K562 (cell line): Measurements from ENCODE around the gene RER1. TPM values are rescaled to one million over a fixed set of nuclear protein-coding genes. Genes with fewer than 3 reads are reported as not detected.
A peak's percentile ranks its signal among the peaks of the same experiment; 100 is the strongest.

ENCODE experiments used
- ADNP ChIP-seq: fragments of 200-800 bp; sonication (Bioruptor generic); IDR thresholded peaks from 2 replicates; pipeline ENCODE4 v1.6.1; 2016; ENCODE audit warnings: missing genetic modification characterization, missing compliant biosample characterization
- BRCA1 ChIP-seq, 2 experiments: fragments of 450-650 bp in 1 of 2; sonication (generic) in 1 of 2; formaldehyde crosslinking in 1 of 2; IDR thresholded peaks; 2 replicates each; pipeline versions ENCODE4 v1.5.0 to v1.6.1; 2017 to 2020; ENCODE audit warnings: mild to moderate bottlenecking in 1 of 2, missing genetic modification reagents in 1 of 2
- ELF2 ChIP-seq: fragments of 250-450 bp; sonication (Bioruptor Pico); IDR thresholded peaks from 2 replicates; pipeline ENCODE4 v1.5.0; 2021; ENCODE audit warnings: mild to moderate bottlenecking
- FOXK2 ChIP-seq, 2 experiments: fragments of 450-650 bp; IDR thresholded peaks in 1 of 2; conservative IDR thresholded peaks in 1 of 2; 2 replicates each; pipeline ENCODE4 v1.6.1; 2016; ENCODE audit warnings: low read depth in 2 of 2, mild to moderate bottlenecking in 1 of 2
- KDM4B ChIP-seq, 2 experiments: fragments of 450-650 bp in 1 of 2; sonication (generic) in 1 of 2; IDR thresholded peaks; 2 replicates each; pipeline ENCODE4 v1.6.1; 2016 to 2017; ENCODE audit warnings: borderline replicate concordance in 2 of 2, antibody characterized with exemption in 1 of 2, low read depth in 1 of 2, mild to moderate bottlenecking in 1 of 2
- LEF1 ChIP-seq: fragments of 450-650 bp; IDR thresholded peaks from 2 replicates; pipeline ENCODE4 v1.6.1; 2016; ENCODE audit warnings: mild to moderate bottlenecking
- PTBP1 ChIP-seq: fragments of 200-400 bp; formaldehyde crosslinking; IDR thresholded peaks from 2 replicates; pipeline ENCODE4 v1.6.1; 2017; ENCODE audit warnings: low read depth, low read length
- ZNF212 ChIP-seq: fragments of 450-650 bp; formaldehyde crosslinking; IDR thresholded peaks from 2 replicates; pipeline ENCODE4 v1.4.0; 2020; ENCODE audit warnings: mild to moderate bottlenecking
- ZNF699 ChIP-seq: fragments of 250-450 bp; sonication (Bioruptor Pico); IDR thresholded peaks from 2 replicates; pipeline ENCODE4 v1.8.0; 2021; ENCODE audit warnings: mild to moderate bottlenecking, moderate library complexity; ENCODE audit not compliant: insufficient replicate concordance
- ZSCAN29 ChIP-seq: fragments of 450-650 bp; IDR thresholded peaks from 2 replicates; pipeline ENCODE4 v1.6.1; 2017
- polyA plus RNA-seq, 8 experiments: library from polyadenylated mRNA; depleted of rRNA in 4 of 8; stranded (reverse) in 5 of 8; unstranded in 3 of 8; fragments of >200 nt; fragmentation: Nextera tagmentation in 2 of 8; fragmentation: Illumina TruSeq in 1 of 8; extraction: Ambion mirVana in 2 of 8; extraction: Trizol in 1 of 8; gene quantifications; 2 replicates each; pipeline versions ENCODE4 v1.2.1 to v1.2.3, GENCODE V29; 2011 to 2014; ENCODE audit warnings: inconsistent platforms in 1 of 8, missing spikeins in 1 of 8
- total RNA-seq, 7 experiments: library from RNA; depleted of rRNA in 6 of 7; stranded (reverse); fragments of >200 nt in 6 of 7; fragmentation: Illumina TruSeq in 2 of 7; extraction: Trizol in 2 of 7; gene quantifications; 2 replicates each; pipeline versions ENCODE4 v1.2.1 to v1.2.3, GENCODE V29; 2011 to 2021; ENCODE audit warnings: low replicate concordance in 1 of 7
- TF ChIP-seq, protein P1 (sequence below), 2 experiments: fragments of 450-650 bp; formaldehyde crosslinking in 1 of 2; IDR thresholded peaks; 2 replicates each; pipeline versions ENCODE4 v1.4.0 to v1.6.1; 2014 to 2020; ENCODE audit warnings: mild to moderate bottlenecking in 2 of 2, borderline replicate concordance in 1 of 2, low read depth in 1 of 2
- TF ChIP-seq, protein P2 (sequence below): fragments of 250-450 bp; sonication (Bioruptor Pico); IDR thresholded peaks from 2 replicates; pipeline ENCODE4 v1.5.0; 2022; ENCODE audit warnings: mild to moderate bottlenecking
- TF ChIP-seq, protein P3 (sequence below): sonication (generic); formaldehyde crosslinking; IDR thresholded peaks from 2 replicates; pipeline ENCODE4 v1.5.0; 2020; ENCODE audit warnings: missing genetic modification reagents
- TF ChIP-seq, protein P4 (sequence below): sonication (generic); formaldehyde crosslinking; IDR thresholded peaks from 2 replicates; pipeline ENCODE4 v1.8.1; 2023; ENCODE audit warnings: mild to moderate bottlenecking, missing genetic modification reagents

Gene RER1
- total and polyA plus RNA-seq, 9 of the 15 experiments (the other 6 are each of a cell fraction or from before 2014, with no cell fraction given): 19.6 to 354 (median 183) TPM

DNA sequence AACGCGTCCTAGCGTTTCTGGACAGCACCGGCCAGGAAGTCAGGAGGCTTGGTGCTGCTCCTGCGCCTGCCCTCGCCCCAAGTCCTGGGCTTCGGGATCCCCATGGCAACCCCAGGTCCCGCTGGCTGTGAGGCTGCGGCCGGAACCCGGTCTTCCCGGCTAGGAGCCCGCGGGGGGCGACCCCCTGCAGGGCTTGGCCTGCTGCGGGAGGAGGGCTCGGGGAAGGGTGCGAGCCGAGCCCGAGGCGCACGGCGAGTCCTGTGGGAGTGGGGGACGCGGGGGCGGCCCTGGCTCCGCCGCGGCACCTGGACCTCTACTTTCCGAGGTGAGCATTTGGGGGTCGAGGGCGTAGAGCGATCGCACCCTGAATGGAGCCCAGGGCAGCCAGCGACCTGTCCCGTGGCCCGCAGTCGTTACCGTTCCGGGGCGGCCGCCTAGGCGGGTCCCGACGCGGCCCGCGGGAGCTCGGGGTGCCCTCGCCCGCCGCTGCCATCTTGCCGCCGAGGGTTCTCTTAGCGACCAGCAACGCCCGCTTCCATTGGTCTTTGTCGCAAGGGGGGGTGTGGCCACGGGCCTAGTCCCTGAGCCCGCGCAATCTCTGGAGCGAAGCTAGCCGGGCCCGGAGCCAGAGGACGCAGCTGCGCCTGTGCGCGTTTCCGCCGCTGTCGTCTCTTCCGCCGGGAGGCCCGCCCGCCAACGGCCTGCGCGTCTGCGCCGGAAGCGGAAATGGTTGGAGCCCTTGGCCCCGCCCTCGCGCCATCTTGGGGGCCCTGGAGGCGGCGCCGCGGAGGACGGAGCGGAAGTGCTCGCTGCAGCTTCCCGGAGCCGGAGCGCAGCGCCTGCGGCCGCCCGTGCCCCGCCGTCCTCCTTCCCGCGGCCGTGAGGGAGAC, at the start of gene RER1, which contains the start of gene MORN1 (continued):
- TF ChIP-seq, protein P1, sequence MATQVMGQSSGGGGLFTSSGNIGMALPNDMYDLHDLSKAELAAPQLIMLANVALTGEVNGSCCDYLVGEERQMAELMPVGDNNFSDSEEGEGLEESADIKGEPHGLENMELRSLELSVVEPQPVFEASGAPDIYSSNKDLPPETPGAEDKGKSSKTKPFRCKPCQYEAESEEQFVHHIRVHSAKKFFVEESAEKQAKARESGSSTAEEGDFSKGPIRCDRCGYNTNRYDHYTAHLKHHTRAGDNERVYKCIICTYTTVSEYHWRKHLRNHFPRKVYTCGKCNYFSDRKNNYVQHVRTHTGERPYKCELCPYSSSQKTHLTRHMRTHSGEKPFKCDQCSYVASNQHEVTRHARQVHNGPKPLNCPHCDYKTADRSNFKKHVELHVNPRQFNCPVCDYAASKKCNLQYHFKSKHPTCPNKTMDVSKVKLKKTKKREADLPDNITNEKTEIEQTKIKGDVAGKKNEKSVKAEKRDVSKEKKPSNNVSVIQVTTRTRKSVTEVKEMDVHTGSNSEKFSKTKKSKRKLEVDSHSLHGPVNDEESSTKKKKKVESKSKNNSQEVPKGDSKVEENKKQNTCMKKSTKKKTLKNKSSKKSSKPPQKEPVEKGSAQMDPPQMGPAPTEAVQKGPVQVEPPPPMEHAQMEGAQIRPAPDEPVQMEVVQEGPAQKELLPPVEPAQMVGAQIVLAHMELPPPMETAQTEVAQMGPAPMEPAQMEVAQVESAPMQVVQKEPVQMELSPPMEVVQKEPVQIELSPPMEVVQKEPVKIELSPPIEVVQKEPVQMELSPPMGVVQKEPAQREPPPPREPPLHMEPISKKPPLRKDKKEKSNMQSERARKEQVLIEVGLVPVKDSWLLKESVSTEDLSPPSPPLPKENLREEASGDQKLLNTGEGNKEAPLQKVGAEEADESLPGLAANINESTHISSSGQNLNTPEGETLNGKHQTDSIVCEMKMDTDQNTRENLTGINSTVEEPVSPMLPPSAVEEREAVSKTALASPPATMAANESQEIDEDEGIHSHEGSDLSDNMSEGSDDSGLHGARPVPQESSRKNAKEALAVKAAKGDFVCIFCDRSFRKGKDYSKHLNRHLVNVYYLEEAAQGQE (IDR thresholded peaks at IDR 0.05; ENCODE audit: borderline replicate concordance): peak; percentile 25; the same call in 1 of the 2 replicates
- TF ChIP-seq, protein P1 (CRISPR knock-in tag; IDR thresholded peaks at IDR 0.05; ENCODE audit: low read depth): no peak
- TF ChIP-seq ELF2 (CRISPR knock-in tag) (peak; percentile 88), ZNF212 (CRISPR knock-in tag) (no peak), BRCA1 (IDR thresholded peaks at IDR 0.05) (no peak), BRCA1 (CRISPR knock-in tag; IDR thresholded peaks at IDR 0.05) (no peak), FOXK2 (conservative IDR thresholded peaks at IDR 0.05 in 1 of 2, IDR thresholded peaks at IDR 0.05 in 1 of 2; ENCODE audit: low read depth in 2 of 2) (peak; percentile 72 to 78; a peak in 3 of 4 replicates), KDM4B (IDR thresholded peaks at IDR 0.05; ENCODE audit: borderline replicate concordance in 2 of 2, low read depth in 1 of 2) (peak in 1 of 2 experiments; percentile 96; a peak in 2 of 4 replicates), LEF1 (no peak), ZNF699 (CRISPR knock-in tag) (no peak), ZSCAN29 (no peak), PTBP1 (no peak), ADNP (tag) (no peak)
- TF ChIP-seq, protein P2, sequence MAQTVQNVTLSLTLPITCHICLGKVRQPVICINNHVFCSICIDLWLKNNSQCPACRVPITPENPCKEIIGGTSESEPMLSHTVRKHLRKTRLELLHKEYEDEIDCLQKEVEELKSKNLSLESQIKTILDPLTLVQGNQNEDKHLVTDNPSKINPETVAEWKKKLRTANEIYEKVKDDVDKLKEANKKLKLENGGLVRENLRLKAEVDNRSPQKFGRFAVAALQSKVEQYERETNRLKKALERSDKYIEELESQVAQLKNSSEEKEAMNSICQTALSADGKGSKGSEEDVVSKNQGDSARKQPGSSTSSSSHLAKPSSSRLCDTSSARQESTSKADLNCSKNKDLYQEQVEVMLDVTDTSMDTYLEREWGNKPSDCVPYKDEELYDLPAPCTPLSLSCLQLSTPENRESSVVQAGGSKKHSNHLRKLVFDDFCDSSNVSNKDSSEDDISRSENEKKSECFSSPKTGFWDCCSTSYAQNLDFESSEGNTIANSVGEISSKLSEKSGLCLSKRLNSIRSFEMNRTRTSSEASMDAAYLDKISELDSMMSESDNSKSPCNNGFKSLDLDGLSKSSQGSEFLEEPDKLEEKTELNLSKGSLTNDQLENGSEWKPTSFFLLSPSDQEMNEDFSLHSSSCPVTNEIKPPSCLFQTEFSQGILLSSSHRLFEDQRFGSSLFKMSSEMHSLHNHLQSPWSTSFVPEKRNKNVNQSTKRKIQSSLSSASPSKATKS (CRISPR knock-in tag): no peak
- TF ChIP-seq, protein P3, sequence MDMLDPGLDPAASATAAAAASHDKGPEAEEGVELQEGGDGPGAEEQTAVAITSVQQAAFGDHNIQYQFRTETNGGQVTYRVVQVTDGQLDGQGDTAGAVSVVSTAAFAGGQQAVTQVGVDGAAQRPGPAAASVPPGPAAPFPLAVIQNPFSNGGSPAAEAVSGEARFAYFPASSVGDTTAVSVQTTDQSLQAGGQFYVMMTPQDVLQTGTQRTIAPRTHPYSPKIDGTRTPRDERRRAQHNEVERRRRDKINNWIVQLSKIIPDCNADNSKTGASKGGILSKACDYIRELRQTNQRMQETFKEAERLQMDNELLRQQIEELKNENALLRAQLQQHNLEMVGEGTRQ (CRISPR knock-in tag): no peak
- TF ChIP-seq, protein P4, sequence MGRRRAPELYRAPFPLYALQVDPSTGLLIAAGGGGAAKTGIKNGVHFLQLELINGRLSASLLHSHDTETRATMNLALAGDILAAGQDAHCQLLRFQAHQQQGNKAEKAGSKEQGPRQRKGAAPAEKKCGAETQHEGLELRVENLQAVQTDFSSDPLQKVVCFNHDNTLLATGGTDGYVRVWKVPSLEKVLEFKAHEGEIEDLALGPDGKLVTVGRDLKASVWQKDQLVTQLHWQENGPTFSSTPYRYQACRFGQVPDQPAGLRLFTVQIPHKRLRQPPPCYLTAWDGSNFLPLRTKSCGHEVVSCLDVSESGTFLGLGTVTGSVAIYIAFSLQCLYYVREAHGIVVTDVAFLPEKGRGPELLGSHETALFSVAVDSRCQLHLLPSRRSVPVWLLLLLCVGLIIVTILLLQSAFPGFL (CRISPR knock-in tag): no peak
